ENCODE results near the gene LRMDA.

GRCh38 chr10:76540331-76540730 is 1108.9 kb downstream of the LRMDA start:
- TF ChIP-seq CTCF (IDR thresholded peaks at IDR 0.05; ENCODE audit: control extremely low read depth in 1 of 3, insufficient read depth in 1 of 3, low read depth in 1 of 3, low read length in 3 of 3): no peak
- no peak for TF ChIP-seq POLR2AphosphoS5 (IDR thresholded peaks at IDR 0.05; ENCODE audit: low read depth, low read length)
- no peak for TF ChIP-seq POLR2A (IDR thresholded peaks at IDR 0.05; ENCODE audit: control extremely low read depth in 1 of 2, low read depth in 2 of 2, low read length in 2 of 2)
- TF ChIP-seq SIN3A (conservative IDR thresholded peaks at IDR 0.05 in 1 of 2, IDR thresholded peaks at IDR 0.05 in 1 of 2; ENCODE audit: low read depth in 1 of 2, low read length in 2 of 2): no peak
- no peak for TF ChIP-seq EGR1 (IDR thresholded peaks at IDR 0.05; ENCODE audit: borderline replicate concordance, low read depth, low read length)
- TF ChIP-seq HDAC6 (IDR thresholded peaks at IDR 0.05; ENCODE audit: low read depth, low read length): no peak
- TF ChIP-seq GABPA (IDR thresholded peaks at IDR 0.05; ENCODE audit: borderline replicate concordance, insufficient read depth, low read length): no peak
- TF ChIP-seq RFX5 (IDR thresholded peaks at IDR 0.05; ENCODE audit: borderline replicate concordance, low read depth, low read length): no peak
- TF ChIP-seq SAP30 (IDR thresholded peaks at IDR 0.05; ENCODE audit: insufficient read depth, insufficient replicate concordance, low read length): no peak
- TF ChIP-seq RAD21 (IDR thresholded peaks at IDR 0.05 in 1 of 2, conservative IDR thresholded peaks at IDR 0.05 in 1 of 2; ENCODE audit: low read depth in 2 of 2, low read length in 2 of 2): no peak
- TF ChIP-seq, protein P1, sequence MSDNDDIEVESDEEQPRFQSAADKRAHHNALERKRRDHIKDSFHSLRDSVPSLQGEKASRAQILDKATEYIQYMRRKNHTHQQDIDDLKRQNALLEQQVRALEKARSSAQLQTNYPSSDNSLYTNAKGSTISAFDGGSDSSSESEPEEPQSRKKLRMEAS (IDR thresholded peaks at IDR 0.05): no peak
